Heart left ventricle (tissue), 16 donors: ENCODE data around the gene NPTX1. TPM values are rescaled to one million over a fixed set of nuclear protein-coding genes. Genes with fewer than 3 reads are reported as not detected.

ENCODE experiments used
- ATAC-seq, 4 donors: fragments of 200-7000 bp; cut with Tn5 transposase; one replicate each; pipeline ENCODE4 v1.9.1; 2020 to 2022; ENCODE audit warnings: moderate library complexity in 4 of 4, mild to moderate bottlenecking in 3 of 4, moderate number of reproducible peaks in 1 of 4
- DNase-seq, 5 donors: peaks; one replicate each; pipeline ENCODE4 v3.0.0-alpha.2; 2020
- H3K27ac ChIP-seq, 12 donors: fragments of 200-600 bp; sonication (generic) in 4 of 12; one replicate each; pipeline versions ENCODE4 v1.5.0 to v1.8.0; 2016 to 2022; ENCODE audit warnings: mild to moderate bottlenecking in 2 of 12
- H3K27me3 ChIP-seq, 9 donors: fragments of 200-600 bp; sonication (generic) in 2 of 9; one replicate each; pipeline versions ENCODE4 v1.5.1 to v1.8.0; 2016 to 2022; ENCODE audit warnings: mild to moderate bottlenecking in 3 of 9
- H3K36me3 ChIP-seq, 9 donors: fragments of 200-600 bp; sonication (generic) in 2 of 9; one replicate each; pipeline versions ENCODE4 v1.5.0 to v1.8.0; 2018 to 2022; ENCODE audit warnings: mild to moderate bottlenecking in 2 of 9
- H3K4me1 ChIP-seq, 12 donors: fragments of 200-600 bp; sonication (generic) in 4 of 12; one replicate each; pipeline versions ENCODE4 v1.5.0 to v1.8.0; 2016 to 2022; ENCODE audit warnings: mild to moderate bottlenecking in 3 of 12
- H3K4me3 ChIP-seq, 12 donors: fragments of 200-600 bp; sonication (generic) in 4 of 12; one replicate each; pipeline versions ENCODE4 v1.5.0 to v1.8.0; 2017 to 2022; ENCODE audit warnings: mild to moderate bottlenecking in 9 of 12, moderate library complexity in 4 of 12
- H3K9me3 ChIP-seq, 12 donors: fragments of 200-600 bp; sonication (generic) in 4 of 12; one replicate each; pipeline versions ENCODE4 v1.5.0 to v1.8.0; 2016 to 2022; ENCODE audit warnings: mild to moderate bottlenecking in 1 of 12
- CTCF ChIP-seq, 12 donors: fragments of 200-600 bp; sonication (generic) in 4 of 12; IDR thresholded peaks; one replicate each; pipeline versions ENCODE4 v1.5.0 to v1.8.0; 2018 to 2022; ENCODE audit warnings: antibody characterized with exemption in 12 of 12, mild to moderate bottlenecking in 5 of 12
- POLR2A ChIP-seq, 2 donors: fragments of 450-650 bp; IDR thresholded peaks; one replicate each; pipeline ENCODE4 v1.6.1; 2017; ENCODE audit warnings: antibody characterized with exemption in 2 of 2, mild to moderate bottlenecking in 2 of 2, moderate library complexity in 2 of 2
- WGBS, 4 donors: extraction: QIAGEN DNeasy Blood & Tissue Kit in 2 of 4; methylation state at CpG; one replicate each; pipeline versions ENCODE4 v1.1.5 to v1.1.7; 2013 to 2018; 5-methylcytosine and 5-hydroxymethylcytosine counted together
- intact Hi-C, 10 donors: fragments of 100-400 bp; cut with DNase I; formaldehyde crosslinking; loops; one replicate each; pipeline versions ENCODE4 v1.11.1 to v1.14.2; 2022
- polyA plus RNA-seq, 2 donors: library from polyadenylated mRNA; stranded (reverse); fragments of 200-250 nt; gene quantifications; one replicate each; pipeline ENCODE4 v1.2.3, GENCODE V29; 2013
- total RNA-seq, 9 donors: library from RNA; depleted of rRNA in 2 of 9; stranded (reverse); fragments of >200 nt in 2 of 9; fragmentation: NEBNext Ultra II Directional in 3 of 9; extraction: Animal tissue kit (Norgen Biotek cat#: 25700) in 3 of 9; gene quantifications; one replicate each; pipeline versions ENCODE4 v1.1.0 to v1.2.4, GENCODE V29; 2016 to 2023
- donor health status: ischemic (EF 13 %, LVEDD 7.1; RV severe dilation, severe dysfunction).
- donor health status: healthy with polysubstance abuse.
- donor health status: DM: no; HTN: yes; CAD: no.
- donor health status: DM: no; HTN: no; CAD: no.
- donor health status: ischemic (EF 25% LVEDD 6.9; RV normal size, moderate dysfunction).
- donor health status: ischemic (EF 25% LVEDD 5.7; RV mildly dilated, moderate dysfunction).
- donor health status: healthy.
- donor health status: DM: yes; HTN: yes; CAD: no.
- donor health status: ischemic (EF 35%, LVEDD 5.7; RV mildly dilated, moderate dysfunction).
- donor health status: nonischemic (EF 11% LVEDD 7.7; RV severe dilation, severe dysfunction).
- donor health status: DM: yes; HTN: yes; CAD: no.
- donor health status: PGD.
- donor health status: ischemic (EF 29% LVEDD 5.4; RV normal size, mild dysfunction).
- donor health status: nonischemic (EF 23%, LVEDD 6.1; RV moderate dilation, normal function).

NPTX1 gene
- total and polyA plus RNA-seq, 11 donors = 0.01 to 0.58 (median 0.09) TPM; not detected in 7

GRCh38 chr17:80443916-80444643 is 32.3 kb downstream of the NPTX1 start:
- Histone ChIP-seq H3K4me3 (no peak overlapping the region), H3K27ac (no peak overlapping the region), H3K9me3 (no peaks in the 10 kb centered on the region), H3K27me3 (peaks cover 0 to 4% (median 0%) of the 10 kb centered on the region in 9 donors), H3K36me3 (no peaks in the 10 kb centered on the region), H3K4me1 (no peaks in the 10 kb centered on the region)
- 23 to 33% (median 25%) methylated on average over 19 to 31 of the region's 31 CpGs for WGBS, 4 donors
- TF ChIP-seq POLR2A (IDR thresholded peaks at IDR 0.05) = no peak
- TF ChIP-seq CTCF (IDR thresholded peaks at IDR 0.05) = no peak
- no peak for ATAC-seq
- no peak for DNase-seq
- intact Hi-C loops = no loop called here

DNA sequence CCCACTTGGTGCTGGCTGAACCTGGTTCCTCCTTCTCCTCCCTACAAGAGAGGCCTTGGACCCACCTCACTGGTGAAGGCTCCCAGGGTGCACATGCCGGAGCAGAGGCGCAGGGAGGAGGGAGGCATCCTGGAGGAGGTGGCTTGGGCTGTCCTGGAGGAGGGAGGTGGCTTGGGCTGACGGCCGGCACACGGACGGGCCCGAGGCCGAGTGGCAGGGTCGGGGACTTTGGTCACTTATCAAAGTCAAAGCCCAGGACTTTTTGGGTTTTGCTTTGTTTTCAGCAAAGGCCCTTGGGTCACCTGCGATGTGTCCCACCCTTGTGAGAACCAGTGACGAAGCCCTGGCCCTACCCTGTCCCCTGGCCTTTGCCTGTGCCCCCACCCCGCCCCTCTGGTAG is 32.9 kb downstream of the NPTX1 start:
- TF ChIP-seq POLR2A (IDR thresholded peaks at IDR 0.05) (no peak), CTCF (IDR thresholded peaks at IDR 0.05) (no peak)
- intact Hi-C loops = no loop called here
- peaks cover 0 to 4% (median 0%) of the 10 kb centered on the region in 9 donors for H3K27me3 ChIP-seq
- no peaks in the 10 kb centered on the region for H3K9me3 ChIP-seq
- 38 to 74% (median 44%) methylated on average over 3 to 12 of the region's 12 CpGs for WGBS, 4 donors
- no peak overlapping the region for H3K4me3 ChIP-seq
- ATAC-seq (no peak), DNase-seq (no peak)
- H3K27ac ChIP-seq = no peak overlapping the region
- H3K36me3 ChIP-seq = no peaks in the 10 kb centered on the region
- H3K4me1 ChIP-seq = no peaks in the 10 kb centered on the region

DNA sequence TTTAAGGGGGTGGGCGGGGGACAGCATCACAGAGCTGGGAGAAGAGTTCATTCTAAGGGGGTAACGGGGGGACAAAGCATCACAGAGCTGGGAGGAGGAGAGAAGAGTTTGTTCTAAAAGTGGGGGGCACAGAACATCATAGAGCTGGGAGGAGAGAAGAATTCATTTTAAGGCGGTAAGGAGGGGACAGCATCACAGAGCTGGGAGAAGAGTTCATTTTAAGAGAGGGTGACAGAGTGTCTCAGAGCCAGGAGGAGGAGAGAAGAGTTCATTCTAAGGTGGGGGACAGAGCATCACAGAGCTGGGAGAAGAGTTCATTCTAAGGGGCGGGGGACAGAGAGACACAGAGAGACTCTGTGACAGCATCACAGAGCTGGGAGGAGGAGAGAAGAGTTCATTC is 33.6 kb downstream of the NPTX1 start:
- ATAC-seq = no peak
- Histone ChIP-seq H3K4me1 (no peaks in the 10 kb centered on the region), H3K9me3 (no peaks in the 10 kb centered on the region), H3K27me3 (peaks cover 0 to 4% (median 0%) of the 10 kb centered on the region in 9 donors), H3K36me3 (no peaks in the 10 kb centered on the region), H3K4me3 (no peak overlapping the region), H3K27ac (no peak overlapping the region)
- DNase-seq = no peak
- TF ChIP-seq CTCF (IDR thresholded peaks at IDR 0.05) (no peak), POLR2A (IDR thresholded peaks at IDR 0.05) (no peak)
- intact Hi-C loops = no loop called here
- 89 to 94% (median 93%) methylated on average over 3 to 4 of the region's 4 CpGs for WGBS, 4 donors

DNA sequence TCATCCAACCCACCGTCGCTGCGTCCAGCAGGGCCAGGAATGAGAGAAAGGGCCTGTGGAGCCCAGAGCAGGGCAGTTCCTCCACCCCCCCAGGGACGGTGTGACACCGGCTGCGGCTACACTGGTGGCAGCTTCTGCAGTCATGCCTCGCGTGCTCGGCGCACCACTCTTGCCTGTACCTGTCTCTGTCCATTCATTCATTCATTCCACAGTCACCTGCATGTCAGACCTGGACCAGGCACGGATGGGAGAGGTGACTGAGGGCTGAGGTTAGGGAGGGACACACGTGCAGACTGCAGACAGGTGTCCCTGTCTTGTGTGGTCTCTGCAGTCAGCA is 34.1 kb downstream of the NPTX1 start:
- TF ChIP-seq POLR2A (IDR thresholded peaks at IDR 0.05) (no peak), CTCF (IDR thresholded peaks at IDR 0.05) (no peak)
- H3K4me1 ChIP-seq = no peaks in the 10 kb centered on the region
- no peak for ATAC-seq
- peaks cover 0 to 4% (median 0%) of the 10 kb centered on the region in 9 donors for H3K27me3 ChIP-seq
- WGBS, 4 donors = 83 to 88% (median 86%) methylated on average over 5 to 12 of the region's 12 CpGs
- DNase-seq = no peak
- intact Hi-C loops = no loop called here
- no peaks in the 10 kb centered on the region for H3K9me3 ChIP-seq
- no peaks in the 10 kb centered on the region for H3K36me3 ChIP-seq
- H3K4me3 ChIP-seq = no peak overlapping the region
- H3K27ac ChIP-seq = no peak overlapping the region
